IPS DF 6.9 (cell line): Measurements from ENCODE around the gene CPA4.

ENCODE experiments used
- DNase-seq: peaks from one replicate; pipeline ENCODE4 v3.0.0-alpha.2; 2013; ENCODE audit warnings: low read depth, low spot score
- H3K27ac ChIP-seq: one replicate; pipeline ENCODE4 v1.5.1; 2013; ENCODE audit warnings: low read length, control low read depth
- H3K27me3 ChIP-seq: 2 replicates; pipeline ENCODE4 v1.6.1; 2013; ENCODE audit warnings: mild to moderate bottlenecking, low read length; ENCODE audit not compliant: control insufficient read depth, insufficient read depth
- H3K36me3 ChIP-seq: 2 replicates; pipeline ENCODE4 v1.6.1; 2013; ENCODE audit warnings: low read length; ENCODE audit not compliant: control insufficient read depth, insufficient read depth
- H3K4me1 ChIP-seq: 2 replicates; pipeline ENCODE4 v1.6.1; 2013; ENCODE audit warnings: low read length; ENCODE audit not compliant: control insufficient read depth, insufficient read depth
- H3K4me3 ChIP-seq: 2 replicates; pipeline ENCODE4 v1.5.1; 2013; ENCODE audit warnings: mild to moderate bottlenecking, low read length
- H3K9me3 ChIP-seq: 2 replicates; pipeline ENCODE4 v1.6.1; 2013; ENCODE audit warnings: low read length, inconsistent platforms; ENCODE audit not compliant: control insufficient read depth, insufficient read depth
- WGBS: extraction: QIAGEN DNeasy Blood & Tissue Kit; methylation state at CpG from one replicate; pipeline ENCODE4 v1.1.7; 2013; ENCODE audit warnings: mixed read lengths, missing lambda C conversion rate; ENCODE audit not compliant: insufficient read length, insufficient coverage; 5-methylcytosine and 5-hydroxymethylcytosine counted together

CPA4 gene

GRCh38 chr7:130324306-130324943, 31.5 kb downstream of the CPA4 start:
- Histone ChIP-seq H3K27me3 (no peaks in the 10 kb centered on the region), H3K9me3 (no peaks in the 10 kb centered on the region), H3K4me3 (no peak overlapping the region), H3K36me3 (no peaks in the 10 kb centered on the region), H3K4me1 (no peaks in the 10 kb centered on the region; the same call in 1 of the 2 replicates), H3K27ac (no peak overlapping the region)
- no peak for DNase-seq
- WGBS = no CpG with 5 or more reads among the region's 10 CpGs

GRCh38 chr7:130329681-130330080, 36.7 kb downstream of the CPA4 start:
- DNase-seq = no peak
- no peaks in the 10 kb centered on the region for H3K9me3 ChIP-seq
- no CpG with 5 or more reads among the region's 3 CpGs for WGBS
- H3K4me3 ChIP-seq = no peak overlapping the region
- H3K36me3 ChIP-seq = no peaks in the 10 kb centered on the region
- no peaks in the 10 kb centered on the region for H3K27me3 ChIP-seq
- no peak overlapping the region for H3K27ac ChIP-seq
- H3K4me1 ChIP-seq = no peaks in the 10 kb centered on the region

- H3K36me3 ChIP-seq = no peaks in the 10 kb centered on the region
- no CpG with 5 or more reads among the region's 4 CpGs for WGBS
- H3K4me1 ChIP-seq = no peaks in the 10 kb centered on the region
- no peaks in the 10 kb centered on the region for H3K27me3 ChIP-seq
- no peak overlapping the region for H3K4me3 ChIP-seq
- H3K9me3 ChIP-seq = no peaks in the 10 kb centered on the region
- H3K27ac ChIP-seq = no peak overlapping the region
- no peak for DNase-seq
These were observed 39.5 kb downstream of the CPA4 start for GRCh38 chr7:130332259-130333053.

- H3K27me3 ChIP-seq = no peaks in the 10 kb centered on the region
- H3K4me1 ChIP-seq = peaks cover 2% of the 10 kb centered on the region; the same call in 1 of the 2 replicates
- H3K4me3 ChIP-seq = no peak overlapping the region
- no peaks in the 10 kb centered on the region for H3K9me3 ChIP-seq
- no peaks in the 10 kb centered on the region for H3K36me3 ChIP-seq
- WGBS = no CpG with 5 or more reads among the region's 2 CpGs
- DNase-seq = no peak
- H3K27ac ChIP-seq = no peak overlapping the region
These were observed 40.9 kb downstream of the CPA4 start for GRCh38 chr7:130333832-130334231.

GRCh38 chr7:130334274-130334673, 41.3 kb downstream of the CPA4 start:
- Histone ChIP-seq H3K4me3 (no peak overlapping the region), H3K9me3 (no peaks in the 10 kb centered on the region), H3K36me3 (no peaks in the 10 kb centered on the region), H3K4me1 (peaks cover 2% of the 10 kb centered on the region; the same call in 1 of the 2 replicates), H3K27me3 (no peaks in the 10 kb centered on the region), H3K27ac (no peak overlapping the region)
- no CpG with 5 or more reads among the region's 6 CpGs for WGBS
- DNase-seq = no peak

GRCh38 chr7:130337410-130337971, 44.5 kb downstream of the CPA4 start:
- H3K4me1 ChIP-seq = peaks cover 2% of the 10 kb centered on the region; the same call in 1 of the 2 replicates
- H3K27me3 ChIP-seq = no peaks in the 10 kb centered on the region
- WGBS = no CpG with 5 or more reads among the region's 6 CpGs
- no peaks in the 10 kb centered on the region for H3K36me3 ChIP-seq
- H3K4me3 ChIP-seq = no peak overlapping the region
- H3K27ac ChIP-seq = no peak overlapping the region
- H3K9me3 ChIP-seq = no peaks in the 10 kb centered on the region
- DNase-seq = no peak

GRCh38 chr7:130338233-130338632, 45.3 kb downstream of the CPA4 start:
- Histone ChIP-seq H3K27ac (no peak overlapping the region), H3K4me1 (peaks cover 2% of the 10 kb centered on the region; the same call in 1 of the 2 replicates)

GRCh38 chr7:130341882-130342281, 48.9 kb downstream of the CPA4 start:
- no peak overlapping the region for H3K4me3 ChIP-seq
- H3K27ac ChIP-seq = no peak overlapping the region
- peaks cover 2% of the 10 kb centered on the region; the same call in 1 of the 2 replicates for H3K4me1 ChIP-seq
- no peaks in the 10 kb centered on the region for H3K36me3 ChIP-seq
- no peaks in the 10 kb centered on the region for H3K27me3 ChIP-seq
- no CpG with 5 or more reads among the region's 4 CpGs for WGBS
- no peaks in the 10 kb centered on the region for H3K9me3 ChIP-seq
- no peak for DNase-seq

More at GRCh38 chr7:130338233-130338632, 45.3 kb downstream of the CPA4 start:
- no peak for DNase-seq
- Histone ChIP-seq H3K9me3 (no peaks in the 10 kb centered on the region), H3K4me3 (no peak overlapping the region), H3K36me3 (no peaks in the 10 kb centered on the region), H3K27me3 (no peaks in the 10 kb centered on the region)
- WGBS = no CpG with 5 or more reads among the region's 3 CpGs

- DNase-seq = no peak
- Histone ChIP-seq H3K27ac (no peak overlapping the region), H3K27me3 (no peaks in the 10 kb centered on the region), H3K9me3 (no peaks in the 10 kb centered on the region), H3K4me1 (peaks cover 2% of the 10 kb centered on the region; the same call in 1 of the 2 replicates), H3K36me3 (no peaks in the 10 kb centered on the region), H3K4me3 (no peak overlapping the region)
- WGBS = no CpG with 5 or more reads among the region's 3 CpGs
These were observed 49.9 kb downstream of the CPA4 start for GRCh38 chr7:130342701-130343380.

GRCh38 chr7:130344271-130344866, 51.4 kb downstream of the CPA4 start, which contains the start of gene CPA5:
Gene CPA5, plus strand, starts transcription at chr7:130344816. Its CDS starts 1,670 bp downstream, at chr7:130346486.
- Histone ChIP-seq H3K27ac (no peak within 1 kb of the TSS), H3K27me3 (no peaks in the 10 kb centered on the region), H3K4me1 (no peaks in the 10 kb centered on the region), H3K9me3 (no peaks in the 10 kb centered on the region), H3K4me3 (no peak within 1 kb of the TSS), H3K36me3 (no peaks in the 10 kb centered on the region)
- WGBS = no CpG with 5 or more reads among the region's 5 CpGs
- no peak for DNase-seq
